Uterus (tissue), 4 donors: ENCODE results near the gene NLE1. TPM values are rescaled to one million over a fixed set of nuclear protein-coding genes. Genes with fewer than 3 reads are reported as not detected.
A peak's percentile ranks its signal among the peaks of the same experiment; 100 is the strongest.

Source experiments
- DNase-seq, 2 donors: peaks; one replicate each; pipeline ENCODE4 v3.0.0-alpha.2; 2019 to 2020
- H3K27ac ChIP-seq, 2 donors: fragments of 200-600 bp; sonication (generic); 1 replicate in 1 of 2; 2 replicates in 1 of 2; pipeline ENCODE4 v1.5.1; 2016 to 2018
- H3K27me3 ChIP-seq, 2 donors: fragments of 200-600 bp; sonication (generic); one replicate each; pipeline ENCODE4 v1.5.1; 2018 to 2019; ENCODE audit warnings: control low read depth in 1 of 2
- H3K36me3 ChIP-seq, 2 donors: fragments of 200-600 bp; sonication (generic); one replicate each; pipeline ENCODE4 v1.5.1; 2019; ENCODE audit warnings: control low read depth in 1 of 2
- H3K4me1 ChIP-seq, 2 donors: fragments of 200-600 bp; sonication (generic); one replicate each; pipeline ENCODE4 v1.5.1; 2018 to 2019; ENCODE audit warnings: control low read depth in 1 of 2
- H3K4me3 ChIP-seq, 2 donors: fragments of 200-600 bp; sonication (generic); 1 replicate in 1 of 2; 2 replicates in 1 of 2; pipeline ENCODE4 v1.5.1; 2018 to 2019; ENCODE audit warnings: mild to moderate bottlenecking in 1 of 2
- H3K9me3 ChIP-seq, 2 donors: fragments of 200-600 bp; sonication (generic); one replicate each; pipeline ENCODE4 v1.5.1; 2019; ENCODE audit warnings: control low read depth in 1 of 2
- CTCF ChIP-seq, 4 experiments: fragments of 200-600 bp in 2 of 4; fragments of 450-650 bp in 2 of 4; sonication (generic) in 2 of 4; IDR thresholded peaks; one replicate each; pipeline ENCODE4 v1.5.1; 2016 to 2019; ENCODE audit warnings: antibody characterized with exemption in 4 of 4, mild to moderate bottlenecking in 2 of 4, moderate library complexity in 1 of 4
- POLR2A ChIP-seq, 2 donors: fragments of 450-650 bp; IDR thresholded peaks; one replicate each; pipeline ENCODE4 v1.6.1; 2016; ENCODE audit warnings: antibody characterized with exemption in 2 of 2, mild to moderate bottlenecking in 1 of 2, moderate library complexity in 1 of 2
- intact Hi-C: fragments of 100-400 bp; cut with DNase I; formaldehyde crosslinking; loops from one replicate; pipeline ENCODE4 v1.15.1; 2023; ENCODE audit warnings: low total_unique reads
- total RNA-seq, 4 donors: library from RNA; depleted of rRNA in 3 of 4; stranded (reverse); fragments of >200 nt in 3 of 4; gene quantifications; one replicate each; pipeline versions ENCODE4 v1.1.0 to v1.2.4, GENCODE V29; 2014 to 2023
- donor health status: DM: yes; HTN: yes; CAD: no.

Gene NLE1
- 10 to 100 TPM in 3 of 4 donors, 1 to 10 TPM in 1; 3.6 to 30.0 (median 19.7) TPM for total RNA-seq

DNA sequence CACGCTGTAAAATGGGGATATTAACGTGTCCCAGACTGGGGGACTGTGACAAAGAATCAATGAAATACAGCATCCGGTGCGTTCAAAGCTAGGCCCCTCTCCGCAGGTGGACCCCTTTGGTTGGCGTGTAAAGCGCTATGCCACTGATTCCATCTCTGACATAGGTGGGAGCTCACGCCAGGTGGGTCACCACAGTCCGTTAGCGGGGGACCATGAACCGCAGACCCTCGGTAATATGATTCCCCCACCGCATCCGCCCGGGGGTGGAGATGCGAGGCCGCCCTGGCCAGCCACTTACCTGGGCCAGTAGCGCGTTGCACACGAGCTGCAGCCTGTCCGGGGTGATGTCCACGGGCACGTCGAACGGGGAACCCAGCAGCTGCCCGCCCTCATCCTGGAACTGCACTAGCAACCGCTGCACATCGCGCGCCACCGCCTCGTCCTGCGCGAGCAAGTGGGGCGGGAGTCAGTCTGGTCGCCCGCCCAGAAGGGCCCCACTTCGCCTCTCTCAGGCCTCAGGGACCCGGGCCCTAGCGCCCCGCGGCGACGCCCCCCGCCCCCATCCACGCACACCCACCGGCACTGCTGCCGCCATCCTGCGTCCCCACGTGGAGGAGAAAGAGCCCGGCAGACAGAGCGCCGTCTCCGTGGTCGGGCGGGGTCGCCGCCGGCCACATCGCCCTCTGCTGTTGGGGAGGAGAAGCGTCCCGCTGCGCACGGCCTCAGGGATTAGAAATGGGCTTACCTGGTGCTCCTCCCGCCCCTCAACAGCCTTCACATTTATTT, at the start of gene NLE1:
TSS of gene NLE1 (minus strand) at position 623 of the 786 bp plus-strand sequence. CDS start at position 595, 28 bp downstream.
- TF ChIP-seq POLR2A (IDR thresholded peaks at IDR 0.05) = no peak
- peak; percentile 90 to 98 (median 95) for TF ChIP-seq CTCF (IDR thresholded peaks at IDR 0.05)
- Histone ChIP-seq H3K9me3 (no peaks in the 10 kb centered on the region), H3K4me1 (no peaks in the 10 kb centered on the region), H3K27ac (no peak within 1 kb of the TSS), H3K27me3 (no peaks in the 10 kb centered on the region), H3K4me3 (peak within 1 kb of the TSS; percentile 76 to 92), H3K36me3 (no peaks in the 10 kb centered on the region)
- peak; percentile 63 to 82 for DNase-seq
- intact Hi-C loops = no loop called here

- intact Hi-C loops = no loop called here
These were observed 49.0 kb upstream of the NLE1 start for GRCh38 chr17:35191001-35191695.

DNA sequence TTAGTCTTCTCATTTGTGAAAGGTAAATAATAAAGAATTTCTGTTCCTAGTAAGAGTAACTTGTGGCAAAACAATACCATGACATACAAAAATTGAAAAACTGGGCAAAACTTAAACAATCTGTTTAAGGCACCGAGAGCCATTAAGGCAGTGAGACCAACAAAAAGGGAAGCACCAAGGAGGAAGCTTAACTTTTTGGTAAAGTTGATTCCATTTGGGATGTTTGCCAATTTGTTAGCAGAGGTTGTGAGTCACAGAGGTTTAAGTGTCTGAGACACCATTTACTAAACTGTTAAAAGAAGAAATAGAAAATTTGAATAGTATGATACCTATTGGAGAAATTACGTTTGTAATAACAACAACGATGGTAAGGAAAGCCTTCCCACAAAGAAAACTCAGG, 47.2 kb upstream of the NLE1 start:
- Histone ChIP-seq H3K27ac (no peak overlapping the region), H3K4me1 (no peaks in the 10 kb centered on the region), H3K9me3 (no peaks in the 10 kb centered on the region), H3K4me3 (no peak overlapping the region), H3K27me3 (no peaks in the 10 kb centered on the region), H3K36me3 (no peaks in the 10 kb centered on the region)
- no peak for TF ChIP-seq POLR2A (IDR thresholded peaks at IDR 0.05)
- TF ChIP-seq CTCF (IDR thresholded peaks at IDR 0.05) = no peak
- intact Hi-C loops = no loop called here
- no peak for DNase-seq

More at GRCh38 chr17:35191001-35191695, 49.0 kb upstream of the NLE1 start:
- DNase-seq = no peak
- Histone ChIP-seq H3K9me3 (no peaks in the 10 kb centered on the region), H3K27me3 (no peaks in the 10 kb centered on the region), H3K36me3 (no peaks in the 10 kb centered on the region), H3K4me1 (no peaks in the 10 kb centered on the region), H3K4me3 (no peak overlapping the region), H3K27ac (no peak overlapping the region)
- TF ChIP-seq CTCF (IDR thresholded peaks at IDR 0.05) (no peak), POLR2A (IDR thresholded peaks at IDR 0.05) (no peak)

- DNase-seq = no peak
- intact Hi-C loops = no loop called here
These were observed 46.0 kb upstream of the NLE1 start for GRCh38 chr17:35188111-35188510.

More at GRCh38 chr17:35188111-35188510, 46.0 kb upstream of the NLE1 start:
- Histone ChIP-seq H3K36me3 (no peaks in the 10 kb centered on the region), H3K9me3 (no peaks in the 10 kb centered on the region), H3K27ac (no peak overlapping the region), H3K27me3 (no peaks in the 10 kb centered on the region), H3K4me1 (no peaks in the 10 kb centered on the region), H3K4me3 (no peak overlapping the region)
- no peak for TF ChIP-seq POLR2A (IDR thresholded peaks at IDR 0.05)
- no peak for TF ChIP-seq CTCF (IDR thresholded peaks at IDR 0.05)
